ENCODE data around the gene ENKD1. TPM values are rescaled to one million over a fixed set of nuclear protein-coding genes. Genes with fewer than 3 reads are reported as not detected.

The ENKD1 gene
- total RNA-seq, 1 experiment from 2014 or later, result 8.9 TPM

GRCh38 chr16:67659675-67660563, 6.6 kb downstream of the ENKD1 start, which contains the start of gene ACD:
ACD (minus strand) TSS chr16:67660260; CDS start chr16:67660220, 40 bp downstream.
- DNase-seq, result peak; percentile 92 to 96
- no peaks in the 10 kb centered on the region for H3K9me3 Mint-ChIP-seq (ENCODE audit: unreplicated experiment)
- TF ChIP-seq CTCF (IDR thresholded peaks at IDR 0.05; ENCODE audit: insufficient read depth in 1 of 2, low read depth in 1 of 2, low read length in 1 of 2, severe bottlenecking in 1 of 2, unreplicated experiment in 1 of 2), result no peak
- no peaks in the 10 kb centered on the region for H3K4me1 Mint-ChIP-seq (ENCODE audit: low read depth, unreplicated experiment)
- H3K4me3 Mint-ChIP-seq (ENCODE audit: unreplicated experiment), result peak within 1 kb of the TSS; percentile 96
- ChIA-PET CTCF (interaction anchor here (0.6 to 3.5 kb wide), 18 partner anchors 11 to 642 kb away, joined by 3 to 38 read pairs (median 5); partner anchors contain the start of genes ATP6V0D1, CARMIL2, GFOD2 and PSKH1), POLR2A (interaction anchor here (0.5 to 2.0 kb wide), 14 partner anchors 9 to 433 kb away, joined by 3 to 19 read pairs (median 4); partner anchors contain the start of genes ATP6V0D1, CTCF, GFOD2 and RANBP10)
- intact Hi-C loops (cut with micrococcal nuclease; ENCODE audit: unreplicated experiment), result loop anchor here (1.0 kb wide), 1 partner anchor 98 kb away; the partner anchor contains the start of gene CTCF
- peaks cover 42% of the 10 kb centered on the region for H3K36me3 Mint-ChIP-seq (ENCODE audit: insufficient read depth, unreplicated experiment)
- Histone ChIP-seq H3K4me3 (ENCODE audit: low read depth, low read length) (peak within 1 kb of the TSS; percentile 52), H3K9me3 (no peaks in the 10 kb centered on the region), H3K4me1 (peaks cover 12% of the 10 kb centered on the region), H3K27me3 (replicated peaks; ENCODE audit: control insufficient read depth, insufficient read depth, low read length) (no peaks in the 10 kb centered on the region), H3K36me3 (ENCODE audit: control insufficient read depth, insufficient read depth, low read length) (no peaks in the 10 kb centered on the region)
- peak within 1 kb of the TSS; percentile 96 for H3K27ac Mint-ChIP-seq (ENCODE audit: unreplicated experiment)
- TSS peak; percentile 65 for BruUV-seq (replicated peaks)
- no peaks in the 10 kb centered on the region for H3K27me3 Mint-ChIP-seq (ENCODE audit: insufficient read depth, unreplicated experiment)

- ChIA-PET CTCF (interaction anchor here (1.9 to 3.5 kb wide), 3 partner anchors 14 to 178 kb away, joined by 6 to 38 read pairs (median 10); partner anchors contain the start of genes ATP6V0D1 and CARMIL2), POLR2A (interaction anchor here (0.5 kb wide), 1 partner anchor 97 kb away, joined by 12 read pairs; no protein-coding TSS in a partner anchor)
- intact Hi-C loops (cut with micrococcal nuclease; ENCODE audit: unreplicated experiment), result no loop called here
- Histone ChIP-seq H3K36me3 (ENCODE audit: control insufficient read depth, insufficient read depth, low read length) (no peaks in the 10 kb centered on the region), H3K4me3 (ENCODE audit: low read depth, low read length) (peak overlapping the region; percentile 52), H3K27me3 (replicated peaks; ENCODE audit: control insufficient read depth, insufficient read depth, low read length) (no peaks in the 10 kb centered on the region), H3K4me1 (peaks cover 12% of the 10 kb centered on the region), H3K9me3 (no peaks in the 10 kb centered on the region)
- Mint-ChIP-seq H3K27me3 (ENCODE audit: insufficient read depth, unreplicated experiment) (no peaks in the 10 kb centered on the region), H3K9me3 (ENCODE audit: unreplicated experiment) (no peaks in the 10 kb centered on the region), H3K4me1 (ENCODE audit: low read depth, unreplicated experiment) (no peaks in the 10 kb centered on the region), H3K27ac (ENCODE audit: unreplicated experiment) (peak overlapping the region; percentile 96), H3K4me3 (ENCODE audit: unreplicated experiment) (peak overlapping the region; percentile 96), H3K36me3 (ENCODE audit: insufficient read depth, unreplicated experiment) (peaks cover 38% of the 10 kb centered on the region)
- DNase-seq, result no peak
- BruUV-seq (replicated peaks), result no TSS peak
- TF ChIP-seq CTCF (IDR thresholded peaks at IDR 0.05; ENCODE audit: insufficient read depth in 1 of 2, low read depth in 1 of 2, low read length in 1 of 2, severe bottlenecking in 1 of 2, unreplicated experiment in 1 of 2), result no peak
Measured at GRCh38 chr16:67658849-67659674, 7.5 kb downstream of the ENKD1 start.
